Stimulated activated CD4-positive, alpha-beta T cell treated with anti-CD3 and anti-CD28 coated beads, Interleukin-2, amount 100 ng/mL, for 4 hours (primary cell): Measurements from ENCODE around the gene CLDN1.

Experiments
- DNase-seq: peaks from one replicate; pipeline ENCODE4 v3.0.0-alpha.2; 2020; ENCODE audit warnings: low read depth

Gene CLDN1, protein sequence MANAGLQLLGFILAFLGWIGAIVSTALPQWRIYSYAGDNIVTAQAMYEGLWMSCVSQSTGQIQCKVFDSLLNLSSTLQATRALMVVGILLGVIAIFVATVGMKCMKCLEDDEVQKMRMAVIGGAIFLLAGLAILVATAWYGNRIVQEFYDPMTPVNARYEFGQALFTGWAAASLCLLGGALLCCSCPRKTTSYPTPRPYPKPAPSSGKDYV

DNA sequence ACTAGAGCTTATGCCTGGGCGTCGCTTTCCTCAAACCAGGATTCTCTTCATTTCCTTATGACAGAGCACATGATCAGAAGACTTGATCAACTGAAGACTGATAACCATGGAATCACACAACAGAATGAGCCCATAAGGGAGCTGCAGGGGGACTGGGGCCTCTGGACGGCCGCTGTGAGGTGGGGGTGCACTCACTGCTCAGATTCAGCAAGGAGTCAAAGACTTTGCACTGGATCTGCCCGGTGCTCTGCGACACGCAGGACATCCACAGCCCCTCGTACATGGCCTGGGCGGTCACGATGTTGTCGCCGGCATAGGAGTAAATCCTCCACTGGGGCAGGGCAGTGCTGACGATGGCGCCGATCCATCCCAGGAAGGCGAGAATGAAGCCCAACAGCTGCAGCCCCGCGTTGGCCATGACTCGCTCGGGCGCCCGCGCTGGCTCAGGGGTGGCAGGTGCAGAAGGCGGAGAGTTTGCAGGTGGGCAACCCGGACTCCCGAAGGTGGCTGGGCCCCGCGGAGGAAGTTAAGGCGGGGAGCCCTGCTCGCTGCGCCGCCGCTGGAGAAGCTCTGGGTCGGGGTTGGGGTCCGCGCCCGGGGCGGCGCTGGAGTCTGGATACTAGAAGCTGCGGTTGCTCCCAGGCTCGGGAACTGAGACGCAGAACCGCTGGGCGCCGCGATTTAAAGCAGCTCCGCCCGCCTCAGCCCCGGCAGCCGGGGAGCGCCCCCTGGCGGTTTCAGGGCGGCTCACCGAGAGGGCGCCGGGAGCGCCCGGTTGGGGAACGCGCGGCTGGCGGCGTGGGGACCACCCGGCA, at the start of gene CLDN1:
TSS of gene CLDN1 (minus strand) at position 658 of the 815 bp plus-strand sequence. CDS start at position 418, 240 bp downstream.
- peak; percentile 61 for DNase-seq

DNA sequence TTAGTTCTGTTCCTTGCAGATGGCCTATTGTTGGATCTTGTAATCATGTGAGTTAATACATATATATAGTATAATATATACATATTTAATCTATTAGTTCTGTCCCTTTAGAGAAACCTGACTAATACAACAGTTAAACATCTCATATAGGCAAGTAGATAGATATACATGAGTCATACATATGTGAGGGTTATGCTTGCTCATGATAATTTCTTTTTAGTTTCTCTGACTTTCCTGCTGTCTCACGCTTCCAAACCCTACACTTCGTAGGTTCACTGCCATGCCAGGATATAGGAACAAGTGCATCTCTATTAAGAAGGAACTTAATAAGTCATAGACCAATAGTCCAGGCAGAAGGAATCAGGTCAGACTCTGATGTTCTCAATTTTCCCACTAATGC, 48.9 kb upstream of the CLDN1 start:
- no peak for DNase-seq

DNA sequence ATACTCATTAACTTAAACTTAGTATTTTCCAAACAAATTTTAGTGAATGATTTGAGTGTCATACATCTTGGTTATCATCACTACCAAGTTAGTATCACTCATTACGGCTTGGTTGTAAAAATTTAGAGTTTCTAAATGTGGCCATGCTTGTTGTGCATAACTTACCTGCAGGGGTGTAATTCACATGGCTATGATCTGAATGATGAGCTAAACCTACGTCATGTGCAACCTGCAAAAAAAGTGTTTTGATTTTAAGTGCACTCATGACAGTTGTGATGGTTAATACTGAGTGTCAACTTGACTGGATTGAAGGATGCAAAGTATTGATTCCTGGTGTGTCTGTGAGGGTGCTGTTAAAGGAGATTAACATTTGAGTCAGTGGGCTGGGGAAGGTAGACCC, 48.1 kb upstream of the CLDN1 start:
- no peak for DNase-seq

DNA sequence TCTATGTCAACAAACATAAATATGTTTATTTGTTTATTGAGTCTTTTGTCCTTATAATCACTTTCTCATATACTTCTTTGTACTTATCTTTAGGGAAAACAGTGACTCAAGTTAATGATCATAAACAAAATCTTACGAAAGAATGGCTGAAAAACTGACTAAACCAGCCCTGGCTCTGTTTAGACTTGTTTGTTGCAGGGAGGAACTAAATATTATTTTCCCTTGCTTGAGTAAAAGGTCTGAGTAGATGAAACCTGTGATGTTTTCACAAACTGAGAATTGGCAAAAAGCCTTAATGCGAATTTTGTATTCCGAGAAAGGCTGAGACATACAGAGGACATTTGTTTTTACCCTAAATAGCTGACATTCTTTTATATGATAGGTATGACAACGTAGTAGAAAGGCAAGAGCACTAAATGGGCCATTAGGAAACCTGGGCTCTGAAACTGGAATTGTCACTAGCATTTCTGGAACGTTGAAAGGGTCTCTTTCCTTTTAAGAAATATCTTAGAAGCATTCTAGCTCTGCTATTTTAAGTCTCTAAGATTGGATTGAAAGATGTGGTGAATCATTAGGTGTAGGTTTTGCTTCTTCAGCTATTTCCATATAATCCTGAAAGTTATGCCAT, 47.5 kb upstream of the CLDN1 start:
- no peak for DNase-seq

DNA sequence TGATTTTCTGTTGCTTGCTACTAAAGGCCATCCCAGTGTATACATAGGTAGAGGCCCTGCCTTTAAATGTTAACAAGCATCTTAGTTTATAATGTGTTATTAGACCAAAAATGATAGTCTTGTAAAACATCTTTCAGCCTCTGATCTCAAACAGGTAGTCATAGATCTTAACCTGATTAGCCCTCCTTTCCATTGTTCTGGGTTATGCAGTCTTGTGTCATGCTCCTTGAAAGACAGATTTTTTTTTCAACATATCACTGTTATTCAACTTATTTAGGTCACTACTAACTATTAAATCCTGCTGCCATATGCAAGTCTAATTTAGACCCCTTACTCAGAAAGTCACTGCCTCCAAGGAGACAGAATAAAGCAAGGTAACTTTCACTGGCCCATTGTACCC, 46.6 kb upstream of the CLDN1 start:
- DNase-seq, result no peak

DNA sequence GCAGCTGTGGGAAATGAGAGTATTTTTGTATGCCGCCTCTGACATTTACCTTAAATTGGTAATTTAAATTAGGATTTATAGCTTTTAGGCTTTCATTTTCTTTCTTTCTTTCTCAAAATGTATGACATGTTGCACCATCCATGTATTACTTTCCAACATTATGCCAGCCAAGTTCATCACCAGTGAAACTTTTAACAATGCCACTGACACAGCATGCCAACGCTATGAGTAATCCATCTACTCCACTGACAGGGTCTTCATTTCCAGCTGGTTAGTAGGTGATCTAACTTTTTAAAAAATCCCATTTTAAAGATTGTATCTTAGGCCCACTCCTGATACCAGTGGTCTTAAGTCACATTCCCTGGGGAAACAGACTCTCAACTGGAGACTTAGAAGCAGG, 43.9 kb upstream of the CLDN1 start:
- no peak for DNase-seq

DNA sequence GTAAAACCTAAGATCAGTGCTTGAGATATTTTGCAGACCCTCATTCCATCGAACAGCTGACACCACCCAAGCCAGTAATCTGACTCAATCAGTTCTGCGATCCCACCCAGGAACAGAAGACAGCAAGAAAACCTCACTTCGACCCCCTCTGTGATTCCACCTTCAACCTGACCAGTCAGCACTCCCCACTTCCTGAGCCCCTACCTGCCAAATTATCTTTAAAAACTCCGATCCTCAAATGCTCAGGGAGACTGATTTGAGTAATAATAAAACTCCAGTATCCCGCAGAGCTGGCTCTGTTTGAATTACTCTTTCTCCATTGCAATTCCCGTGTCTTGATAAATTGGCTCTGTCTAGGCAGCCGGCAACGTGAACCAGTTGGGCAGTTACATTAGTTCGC, 40.0 kb upstream of the CLDN1 start:
- DNase-seq, result no peak

DNA sequence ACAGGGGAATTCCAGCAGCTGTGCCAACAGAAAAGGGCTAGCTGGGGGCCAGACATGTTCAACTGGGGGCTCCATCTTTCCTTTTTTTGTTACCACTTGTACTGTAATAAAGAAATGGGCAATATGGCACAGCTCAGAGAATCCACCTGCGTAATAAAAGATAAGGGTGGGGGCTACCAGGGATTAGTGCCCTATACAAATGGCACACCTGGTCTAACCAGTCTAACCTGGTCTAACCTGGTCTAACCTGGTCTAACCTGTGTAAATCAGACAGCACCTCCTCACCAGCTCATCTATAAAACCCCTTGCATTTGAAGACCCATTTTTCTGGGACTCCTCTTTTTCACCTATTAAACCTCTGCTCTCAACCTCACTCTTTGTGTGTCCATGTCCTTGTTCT, 39.5 kb upstream of the CLDN1 start:
- no peak for DNase-seq

DNA sequence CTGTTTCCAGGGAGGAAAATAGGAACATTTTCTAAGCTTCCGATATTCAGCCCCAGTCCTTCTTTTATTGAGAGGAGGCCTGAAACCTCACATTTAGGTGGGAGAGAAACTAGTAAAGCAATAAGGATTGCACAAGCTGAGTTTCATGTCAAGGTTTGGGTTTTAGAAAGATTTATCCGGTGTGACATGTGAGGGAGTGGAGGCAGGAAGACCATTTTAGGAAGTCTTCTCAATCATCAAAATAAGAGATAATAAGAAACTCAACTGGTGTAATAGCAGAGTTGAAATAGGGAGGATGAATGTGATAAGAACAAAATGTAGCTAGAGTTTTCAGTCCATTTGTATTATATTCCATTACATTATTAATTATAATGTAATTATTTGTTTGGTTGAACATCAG, 38.0 kb upstream of the CLDN1 start:
- DNase-seq, result no peak

DNA sequence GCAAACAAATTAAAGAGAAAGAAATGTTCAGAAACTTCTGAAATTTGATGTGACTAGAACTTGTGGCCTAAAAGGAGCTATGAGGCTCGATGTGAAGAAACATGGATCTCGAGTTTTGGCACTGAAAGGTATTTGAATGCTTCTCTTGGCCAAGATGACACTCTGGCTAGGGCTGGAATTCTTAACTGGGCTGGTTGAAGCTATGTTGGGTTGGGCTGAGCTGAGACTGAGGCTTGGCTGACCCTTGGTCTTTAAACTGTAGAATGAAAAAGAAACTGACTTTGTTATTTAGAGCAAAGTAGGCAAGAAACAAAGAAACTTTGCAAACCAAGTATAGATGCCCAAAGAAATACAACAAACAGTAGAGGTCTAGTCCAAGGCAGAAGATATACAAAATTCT, 37.6 kb upstream of the CLDN1 start:
- DNase-seq, result no peak

DNA sequence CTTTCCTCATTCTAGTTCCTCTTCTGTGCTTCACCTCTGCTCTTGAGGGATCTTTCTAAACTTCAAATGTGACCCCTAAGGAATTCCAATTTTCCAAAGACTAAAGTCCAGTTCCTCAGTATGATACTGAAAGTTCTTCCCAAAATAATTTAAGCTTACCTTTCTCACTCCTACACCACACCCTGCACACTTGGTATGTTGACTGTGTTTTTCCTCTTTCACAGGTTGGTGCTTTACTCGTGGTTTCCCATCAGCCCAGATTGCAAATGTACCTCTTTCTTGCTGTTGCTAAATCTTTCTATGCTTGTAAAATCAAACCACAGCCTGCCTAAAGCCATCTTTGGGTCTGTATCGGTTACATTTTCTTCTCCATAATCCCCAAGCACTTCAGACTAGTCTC, 35.2 kb upstream of the CLDN1 start:
- DNase-seq, result no peak

DNA sequence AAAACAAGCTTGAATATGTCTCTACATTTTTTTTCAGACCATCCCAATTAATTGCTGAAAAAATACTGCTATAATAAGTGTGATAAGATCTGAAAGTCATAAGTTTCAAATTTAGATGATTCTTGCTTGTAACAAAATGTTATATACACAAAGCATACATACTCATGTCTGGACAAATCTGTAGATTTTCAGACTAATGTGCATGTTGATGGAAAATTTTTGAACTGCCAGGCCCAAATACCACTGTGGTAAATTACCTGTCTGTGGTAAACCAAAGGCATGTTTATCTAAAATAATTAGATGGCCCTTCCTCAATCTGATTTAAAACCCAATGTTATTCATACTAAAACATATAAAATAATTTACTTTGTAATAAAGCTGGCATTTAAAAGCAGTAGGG, 34.0 kb upstream of the CLDN1 start:
- DNase-seq, result no peak

DNA sequence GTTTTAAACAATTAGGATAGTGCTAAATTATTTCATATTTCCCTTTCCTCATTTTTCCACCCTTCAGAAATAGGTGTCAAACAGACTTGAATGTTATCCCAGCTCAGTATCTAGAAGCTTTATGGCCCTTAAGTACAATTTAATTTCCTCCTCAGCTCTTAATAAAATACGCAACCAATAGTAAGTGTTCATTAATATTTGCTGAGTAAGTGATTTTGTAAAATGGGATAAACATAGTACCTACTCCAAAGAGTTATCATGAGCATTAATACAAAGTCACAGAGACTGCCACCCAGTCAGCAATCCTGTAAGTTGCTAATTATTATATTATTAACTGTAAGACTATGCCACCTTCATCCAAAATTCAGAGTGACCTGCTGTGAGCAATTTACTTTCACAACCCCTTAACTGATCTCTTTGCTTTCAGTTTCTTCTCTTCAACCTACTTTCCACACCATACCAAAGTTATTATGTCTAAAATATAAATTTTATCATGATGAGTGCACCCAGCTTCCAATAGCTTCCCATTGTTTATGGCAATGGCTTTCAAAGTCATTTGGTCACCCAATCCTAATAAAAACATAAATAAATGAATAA, 30.7 kb upstream of the CLDN1 start:
- DNase-seq, result no peak

DNA sequence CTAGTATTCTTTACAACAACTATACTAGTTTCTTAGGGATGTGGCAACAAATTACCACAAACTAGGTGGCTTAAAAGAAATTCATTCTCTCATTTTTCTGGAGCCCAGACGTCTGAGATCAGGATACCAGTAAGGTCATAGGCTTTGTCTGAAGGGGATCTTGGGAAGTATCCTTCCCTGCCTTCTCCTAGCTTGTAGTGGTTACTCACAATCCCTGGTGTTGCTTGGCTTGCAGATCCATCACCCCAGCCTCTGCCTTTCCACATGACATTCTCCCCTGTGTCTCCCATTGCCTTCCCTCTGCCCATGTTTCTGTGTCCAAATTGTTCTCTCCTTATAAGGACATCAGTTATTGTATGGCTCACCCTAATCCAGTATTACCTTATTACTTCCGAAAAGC, 24.3 kb upstream of the CLDN1 start:
- no peak for DNase-seq

DNA sequence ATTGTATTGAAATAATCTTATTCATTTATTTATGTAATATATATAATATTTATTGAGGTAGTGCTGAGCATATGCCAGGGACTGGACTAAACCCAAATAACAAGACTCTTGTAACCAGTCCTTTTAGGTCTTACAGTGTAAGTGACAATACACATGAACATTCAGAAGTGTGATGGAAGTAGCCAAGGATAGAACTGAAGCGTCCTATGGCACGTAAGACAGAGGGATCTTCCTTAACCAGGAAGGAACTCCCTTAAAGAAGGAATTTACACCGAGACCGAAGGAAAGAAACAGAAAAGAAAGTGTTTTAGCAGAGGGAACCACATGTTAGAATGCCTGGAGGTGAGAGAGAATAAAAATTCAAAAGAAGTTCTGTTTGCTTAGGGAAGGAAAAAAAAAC, 23.6 kb upstream of the CLDN1 start:
- DNase-seq, result no peak

DNA sequence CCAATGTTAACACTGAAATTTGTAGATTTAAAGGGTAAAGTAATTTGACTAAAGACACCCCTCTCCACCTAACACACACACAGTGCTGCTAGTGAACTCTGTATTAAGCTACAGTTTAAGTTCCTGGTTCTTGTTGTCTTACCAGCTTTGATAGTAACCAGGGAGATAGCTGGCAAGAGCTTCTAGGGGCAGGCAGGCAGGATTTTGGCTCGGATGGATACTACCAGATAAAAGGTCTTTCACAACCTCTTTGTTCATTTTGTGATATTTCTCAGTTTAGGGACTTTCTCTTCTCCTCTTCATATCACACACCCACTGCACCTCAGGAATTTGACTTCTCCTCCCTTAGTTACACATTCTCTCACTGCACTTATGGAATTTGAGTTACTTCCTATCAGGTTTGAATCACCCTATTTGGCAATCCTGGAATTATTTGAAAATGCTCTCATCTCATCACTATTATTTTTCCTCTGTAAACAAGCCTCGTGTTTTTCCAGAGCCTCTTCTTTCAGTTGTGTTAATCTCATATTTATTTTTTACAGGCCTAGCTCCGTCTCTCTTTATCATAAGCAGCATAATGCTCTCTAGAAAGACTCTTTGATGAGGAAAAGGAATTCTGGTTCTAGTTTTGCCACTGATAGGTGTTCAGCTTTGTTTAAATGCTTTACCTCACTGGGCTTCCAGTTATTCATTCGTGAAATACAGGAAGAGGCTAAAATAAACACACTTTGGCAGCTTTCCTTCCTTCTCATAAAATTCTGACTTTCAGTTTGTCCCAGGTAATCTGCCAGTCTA, 23.0 kb upstream of the CLDN1 start:
- DNase-seq, result no peak

DNA sequence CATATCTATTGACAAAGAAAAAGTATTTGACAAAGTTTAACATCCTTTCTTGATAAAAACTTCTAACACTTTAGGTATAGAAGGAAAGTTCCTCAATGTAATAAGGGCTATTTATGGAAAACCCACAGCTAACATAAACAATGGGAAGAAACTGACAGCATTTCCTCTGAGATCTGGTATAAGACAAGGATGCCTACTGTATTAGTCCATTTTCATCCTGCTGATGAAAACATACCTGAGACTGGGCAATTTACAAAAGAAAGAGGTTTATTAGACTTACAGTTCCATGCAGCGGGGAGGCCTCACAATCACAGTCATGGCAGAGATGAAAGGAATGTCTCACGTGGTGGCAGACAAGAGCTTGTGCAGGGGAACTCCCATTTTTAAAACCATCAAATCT, 17.8 kb upstream of the CLDN1 start:
- DNase-seq, result no peak

DNA sequence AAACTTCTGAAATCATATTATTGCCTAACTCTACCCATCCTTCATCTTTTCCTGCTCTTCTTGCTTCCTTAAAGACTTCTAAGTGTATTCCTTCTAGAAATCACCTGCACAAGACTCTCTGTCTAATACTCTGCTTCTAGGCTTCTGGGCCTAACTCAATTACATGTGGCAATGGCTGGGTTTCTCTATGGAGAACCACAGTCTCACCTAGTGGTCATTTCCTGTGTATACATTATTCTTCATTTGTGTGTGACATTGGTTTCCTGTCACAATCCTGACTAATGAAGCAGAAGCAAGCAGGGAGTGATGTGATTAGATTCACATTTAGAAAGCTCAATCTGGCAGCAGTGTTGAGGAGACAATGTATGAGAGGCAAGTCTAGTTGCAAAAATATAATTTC, 16.9 kb upstream of the CLDN1 start:
- no peak for DNase-seq

DNA sequence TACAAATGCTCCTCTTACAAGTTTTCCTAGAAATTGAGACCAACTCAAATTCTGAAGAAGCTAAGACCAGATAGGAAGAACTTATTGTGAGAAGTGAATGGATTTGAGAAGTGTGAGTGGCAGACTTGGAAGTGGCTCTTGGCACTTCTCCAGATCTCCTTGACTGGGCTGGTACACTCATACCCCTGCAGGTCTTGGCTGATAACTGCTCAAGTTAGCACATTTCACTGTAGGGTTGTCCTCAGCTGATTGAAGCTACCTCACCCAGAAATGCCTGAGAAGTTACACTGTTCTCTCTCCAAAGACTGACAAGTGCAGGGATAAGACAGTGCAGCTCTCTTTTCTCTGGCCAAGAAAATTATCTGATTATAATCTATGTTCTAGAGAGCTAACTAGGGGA, 16.5 kb upstream of the CLDN1 start:
- DNase-seq, result no peak

DNA sequence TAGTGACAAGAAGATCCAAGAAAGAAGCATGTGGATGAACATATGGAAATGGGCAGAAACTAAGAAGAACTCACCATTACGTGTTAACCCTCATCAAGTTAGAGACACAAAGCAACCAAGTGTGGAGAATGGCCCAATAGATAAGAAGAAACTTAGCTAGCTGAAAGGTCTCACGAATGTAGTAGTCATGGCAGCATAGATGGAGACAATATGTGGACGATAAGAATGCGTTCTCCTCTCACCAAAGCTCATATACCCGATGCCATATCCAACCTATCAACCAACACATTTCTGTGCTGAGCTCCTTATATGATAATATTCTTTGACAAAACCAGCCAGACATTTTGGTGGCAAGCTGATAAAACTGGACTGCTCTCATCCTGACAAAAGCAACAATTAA, 15.1 kb upstream of the CLDN1 start:
- no peak for DNase-seq

DNA sequence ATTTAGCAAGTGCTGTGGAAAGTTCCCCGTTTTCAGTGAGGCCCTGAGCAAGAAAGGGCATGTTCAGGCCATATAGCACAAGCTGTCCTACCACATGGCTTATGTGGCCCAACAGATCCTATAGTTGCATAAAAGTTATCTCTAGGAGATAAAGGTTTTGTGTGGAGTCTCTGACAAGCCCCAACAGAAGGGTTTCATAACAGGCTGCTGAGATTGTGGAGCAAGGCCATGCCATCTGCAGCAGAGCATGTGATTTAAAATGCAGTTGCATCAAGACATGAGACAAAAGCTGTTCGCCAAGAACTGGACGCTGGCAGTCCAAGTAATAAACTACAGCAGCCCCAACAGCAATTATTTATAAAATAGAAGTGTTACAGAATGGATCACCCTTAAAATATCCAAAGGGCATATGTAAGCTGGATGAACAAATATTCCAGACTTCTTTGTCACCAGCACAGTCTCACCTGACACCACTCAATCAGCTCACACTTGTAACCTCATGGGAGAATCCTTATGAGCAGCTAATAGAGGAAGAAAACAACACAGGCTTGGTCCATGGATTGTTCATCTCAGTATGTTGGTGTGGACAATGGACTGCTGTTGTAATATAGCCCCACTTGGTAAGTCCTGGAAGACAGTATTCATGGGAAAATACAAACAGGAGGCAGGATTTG, 14.4 kb upstream of the CLDN1 start:
- DNase-seq, result no peak

DNA sequence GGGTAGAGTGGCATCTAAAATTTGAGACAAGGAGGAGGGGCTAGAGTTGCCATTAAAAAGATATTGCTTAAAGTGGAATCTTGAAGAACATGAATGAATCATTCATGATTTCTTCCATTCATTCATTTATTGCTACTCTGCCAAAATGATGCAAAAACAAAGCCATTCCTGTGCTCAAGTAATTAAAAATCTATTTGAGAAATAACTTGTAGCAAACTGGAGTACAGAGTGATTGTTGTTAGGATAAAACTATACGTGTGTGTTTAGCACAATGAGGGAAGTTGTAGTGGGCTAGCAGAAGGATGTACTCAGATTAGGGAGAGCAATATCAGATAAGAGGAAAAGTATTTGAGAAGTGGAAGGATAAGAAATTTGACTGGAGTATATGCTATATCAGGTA, 11.7 kb upstream of the CLDN1 start:
- no peak for DNase-seq
